SU-DHL-6 (cell line): ENCODE data around the gene CDKAL1.

Experiments
- CTCF ChIP-seq: fragments of 200-600 bp; sonication (generic); IDR thresholded peaks from one replicate; pipeline ENCODE4 v1.5.1; 2017; ENCODE audit warnings: antibody characterized with exemption, mild to moderate bottlenecking, low read length, moderate library complexity; ENCODE audit not compliant: insufficient read depth, poor library complexity, severe bottlenecking
- EZH2phosphoT487 ChIP-seq: fragments of 200-600 bp; sonication (generic), shearing (Covaris generic); conservative IDR thresholded peaks from 2 replicates; pipeline ENCODE4 v1.6.1; 2018; ENCODE audit warnings: mild to moderate bottlenecking, antibody characterized with exemption, low read length, moderate library complexity, mixed read lengths

DNA sequence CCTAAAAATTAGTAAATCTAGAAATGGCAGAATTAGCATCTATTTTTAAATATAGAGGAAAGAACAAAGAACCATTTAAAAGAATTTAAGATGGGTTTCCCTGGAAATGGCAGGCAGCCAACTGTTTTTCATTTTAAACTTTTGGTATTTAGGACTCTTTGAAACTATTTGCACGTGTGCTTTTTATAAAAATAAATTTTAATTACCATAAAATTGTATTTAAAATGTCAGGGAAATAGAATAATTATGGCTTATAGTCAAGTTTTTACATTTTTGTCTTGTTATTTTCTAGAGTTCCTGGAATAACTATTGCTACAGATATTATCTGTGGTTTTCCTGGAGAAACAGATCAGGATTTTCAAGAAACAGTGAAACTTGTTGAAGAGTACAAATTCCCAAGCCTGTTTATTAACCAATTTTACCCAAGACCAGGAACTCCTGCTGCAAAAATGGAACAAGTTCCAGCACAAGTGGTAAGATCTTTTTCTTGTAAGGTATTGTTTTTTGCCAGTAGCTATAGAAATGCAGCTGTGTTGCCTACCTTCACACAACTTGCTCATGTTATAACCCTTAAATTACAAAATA lies 530.6 kb downstream of the CDKAL1 start:
- no peak for TF ChIP-seq EZH2phosphoT487
- no peak for TF ChIP-seq CTCF
